HPDE6-E6E7 (cell line): ENCODE data around the gene VPS13C.

ENCODE experiments used
- DNase-seq: peaks from one replicate; pipeline ENCODE4 v3.0.0; 2011; ENCODE audit warnings: missing footprints; ENCODE audit errors: extremely low spot score

VPS13C gene

DNA sequence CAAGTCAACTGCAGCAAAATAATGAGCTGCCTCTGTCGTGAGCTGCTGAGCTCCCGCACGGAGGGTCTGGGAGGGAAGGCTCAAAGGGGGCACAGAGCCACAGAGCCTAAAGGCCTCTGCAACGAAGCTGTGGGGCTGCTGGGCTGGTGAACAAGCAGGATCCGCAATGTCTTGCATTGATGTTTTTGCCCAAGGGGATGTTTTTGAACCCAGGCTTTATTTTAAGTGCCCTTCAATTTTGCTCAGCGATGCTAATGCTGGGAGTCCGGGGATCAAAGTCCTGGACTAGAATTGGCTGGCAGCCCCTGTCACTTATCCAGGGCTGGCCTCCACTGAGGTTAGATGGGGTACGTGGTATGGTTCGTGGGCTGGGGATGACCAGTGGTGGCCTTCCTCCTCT, 240.0 kb downstream of the VPS13C start:
- DNase-seq, result no peak

- no peak for DNase-seq
These were observed 240.9 kb downstream of the VPS13C start for GRCh38 chr15:61819386-61819785.

DNA sequence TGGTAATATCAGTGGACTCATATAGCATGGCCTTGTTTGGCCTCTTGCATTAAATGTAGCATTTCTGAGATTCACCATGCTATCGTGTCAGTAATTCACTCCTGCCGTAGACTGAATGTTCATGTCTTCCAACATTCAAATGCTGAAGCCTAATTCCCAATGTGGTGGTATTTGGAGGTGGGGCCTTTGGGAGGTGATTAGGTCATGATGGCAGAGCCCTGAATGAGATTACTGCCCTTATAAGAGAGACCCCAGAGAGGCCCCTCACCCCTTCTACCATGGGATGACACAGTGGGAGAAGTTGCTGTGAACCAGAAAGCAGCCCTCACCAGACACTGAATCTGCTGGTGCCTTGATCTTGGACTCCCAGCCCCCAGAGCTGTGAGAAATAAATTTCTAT, 241.4 kb downstream of the VPS13C start:
- DNase-seq, result no peak

DNA sequence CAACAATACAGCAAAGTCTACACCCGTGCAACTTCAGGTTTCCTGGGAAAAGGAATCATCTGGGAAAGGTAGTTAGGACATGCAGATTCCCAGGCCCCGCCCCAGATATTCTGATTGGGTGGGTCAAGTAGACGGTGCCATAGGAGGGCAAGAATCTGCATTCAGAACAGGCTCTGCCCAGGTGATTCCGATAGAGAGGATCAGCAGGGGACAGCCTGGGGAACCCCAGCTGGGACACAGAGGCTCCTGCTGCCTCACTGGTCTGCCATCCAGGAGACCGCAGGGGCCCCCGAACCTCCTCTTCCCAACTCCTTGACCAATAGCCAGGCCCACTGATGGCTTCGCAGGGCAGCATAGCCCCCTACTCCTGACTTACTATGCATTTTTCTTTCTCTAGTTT, 243.4 kb downstream of the VPS13C start:
- no peak for DNase-seq

- DNase-seq, result no peak
These were observed 244.7 kb downstream of the VPS13C start for GRCh38 chr15:61815356-61816083.

DNA sequence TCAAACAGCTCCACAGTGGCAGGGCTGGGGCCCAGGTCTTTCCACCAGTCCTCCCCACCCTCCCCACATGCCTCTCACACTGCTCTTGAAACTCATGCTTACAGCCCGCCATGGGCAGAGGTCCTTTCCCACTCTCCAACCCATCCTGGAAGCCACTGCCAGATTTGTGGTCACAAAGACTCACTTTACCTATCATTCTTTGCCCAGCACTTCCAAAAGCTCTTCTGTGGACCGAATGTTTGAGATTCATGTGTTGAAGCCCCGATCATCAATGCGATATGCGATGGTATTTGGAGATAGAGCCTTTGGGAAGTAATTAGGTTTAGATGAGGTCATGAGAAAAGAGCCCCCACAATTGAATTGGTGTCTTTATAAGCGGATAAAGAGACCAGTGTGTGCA, 247.8 kb downstream of the VPS13C start:
- DNase-seq, result no peak

DNA sequence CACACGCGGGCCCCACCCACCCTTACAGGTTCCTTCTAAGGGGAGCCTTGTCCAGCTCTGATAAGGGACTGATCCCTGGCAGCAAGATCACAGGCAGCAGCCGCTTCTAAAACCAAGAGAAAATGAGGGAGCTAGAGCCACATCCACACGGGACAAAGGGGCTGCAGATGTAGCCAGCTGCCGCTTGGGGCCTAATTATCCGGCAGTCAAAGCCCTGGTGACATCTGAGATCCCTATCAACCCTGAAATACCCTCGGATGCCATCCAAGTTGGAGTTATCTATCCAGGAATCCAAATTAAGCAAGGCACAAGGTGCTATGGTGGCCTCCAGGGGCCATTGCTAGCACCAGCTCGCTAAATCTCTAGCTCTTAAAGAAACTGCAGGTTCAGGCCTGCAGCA, 248.3 kb downstream of the VPS13C start:
- DNase-seq, result no peak

- DNase-seq, result no peak
These were observed 251.0 kb downstream of the VPS13C start for GRCh38 chr15:61809216-61809615.

DNA sequence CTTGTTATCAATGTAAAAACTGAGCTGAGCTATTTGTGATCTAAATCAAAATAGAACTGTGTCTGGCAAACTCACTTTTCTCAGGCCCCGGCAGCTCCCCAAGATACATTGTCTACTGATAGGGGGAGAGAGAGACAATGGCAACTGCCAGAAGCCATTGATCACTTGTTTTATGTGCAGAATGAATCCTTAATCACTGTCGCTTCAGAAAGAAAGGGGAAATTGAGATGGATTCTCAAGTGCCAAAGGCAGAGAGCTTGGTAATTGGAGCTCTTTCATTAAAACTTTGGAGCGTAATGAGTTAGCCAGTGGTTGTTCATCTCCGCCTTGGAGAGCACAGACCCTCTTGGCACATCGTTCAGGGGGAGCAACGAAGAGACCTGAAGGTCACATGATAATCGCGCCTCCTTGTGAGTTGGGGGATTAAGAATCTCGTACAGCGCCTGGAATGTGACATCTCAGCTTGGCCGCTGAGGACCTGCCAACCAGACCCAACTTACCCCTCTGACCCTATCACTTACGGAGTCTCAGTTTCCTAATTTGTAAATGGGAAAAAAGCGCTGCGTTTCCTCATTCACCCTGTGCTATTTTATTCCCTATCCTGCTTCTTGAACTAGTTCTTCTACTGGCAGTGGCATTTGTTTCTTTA, 252.8 kb downstream of the VPS13C start:
- DNase-seq, result no peak
